ENCODE data around the gene IL10RA.

DNA sequence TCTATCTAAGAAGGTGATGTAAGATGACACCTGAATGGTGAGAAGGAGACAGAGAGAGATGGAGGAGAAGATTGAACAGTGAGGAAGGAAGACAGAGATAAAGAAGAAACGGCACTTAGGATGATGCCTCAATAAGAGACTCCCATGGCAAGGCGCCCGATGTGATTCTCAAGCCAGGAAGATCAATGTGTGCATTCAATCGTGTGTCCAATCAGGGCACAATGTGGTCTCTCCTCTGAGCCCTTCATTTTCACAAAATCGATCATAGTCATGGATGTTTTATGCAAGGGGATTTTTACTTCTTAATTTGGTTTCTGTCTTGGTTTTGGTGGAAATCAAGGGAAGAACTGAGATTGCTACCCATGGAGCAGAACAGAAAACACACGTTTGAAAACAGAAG lies 37.1 kb upstream of the IL10RA start:
- no peak for TF ChIP-seq POLR2A (conservative IDR thresholded peaks at IDR 0.05)
- no peak for TF ChIP-seq HMG20B (CRISPR knock-in tag; IDR thresholded peaks at IDR 0.05)
- no peak for TF ChIP-seq SAFB2 (IDR thresholded peaks at IDR 0.05; ENCODE audit: borderline replicate concordance, low read depth, low read length, severe bottlenecking)
- TF ChIP-seq SAP30 (IDR thresholded peaks at IDR 0.05; ENCODE audit: borderline replicate concordance, insufficient read depth, low read depth, low read length, poor library complexity, severe bottlenecking) = no peak
- TF ChIP-seq EGR1 (conservative IDR thresholded peaks at IDR 0.05) = no peak
